H9 (cell line): ENCODE results near the gene BRPF1. TPM values are rescaled to one million over a fixed set of nuclear protein-coding genes. Genes with fewer than 3 reads are reported as not detected.

Source experiments
- DNase-seq: peaks from one replicate; pipeline ENCODE4 v3.0.0-alpha.2; 2017
- H2AFZ ChIP-seq: one replicate; pipeline ENCODE4 v1.6.1; 2013; ENCODE audit warnings: mild to moderate bottlenecking, low read length, control low read depth, moderate library complexity
- H2AK5ac ChIP-seq: 2 replicates; pipeline ENCODE4 v1.6.1; 2013; ENCODE audit warnings: low read length, control low read depth, mixed read lengths; ENCODE audit not compliant: insufficient read length
- H2BK120ac ChIP-seq: one replicate; pipeline ENCODE4 v1.6.1; 2013; ENCODE audit warnings: low read depth, mild to moderate bottlenecking, low read length, control low read depth, inconsistent platforms; ENCODE audit not compliant: poor library complexity, severe bottlenecking
- H2BK12ac ChIP-seq: 2 replicates; pipeline ENCODE4 v1.6.1; 2013; ENCODE audit warnings: low read length, control low read depth, mixed read lengths, low read depth; ENCODE audit not compliant: insufficient read length
- H2BK15ac ChIP-seq: 2 replicates; pipeline ENCODE4 v1.6.1; 2013; ENCODE audit warnings: low read depth, low read length, control low read depth
- H2BK20ac ChIP-seq: one replicate; pipeline ENCODE4 v1.6.1; 2013; ENCODE audit warnings: low read depth, mild to moderate bottlenecking, low read length, control low read depth, inconsistent platforms; ENCODE audit not compliant: poor library complexity, severe bottlenecking
- H2BK5ac ChIP-seq: 2 replicates; pipeline ENCODE4 v1.6.1; 2013; ENCODE audit warnings: low read length, control low read depth, mixed read lengths; ENCODE audit not compliant: insufficient read length
- H3K14ac ChIP-seq: 2 replicates; pipeline ENCODE4 v1.6.1; 2013; ENCODE audit warnings: low read length, control low read depth; ENCODE audit not compliant: insufficient read depth
- H3K18ac ChIP-seq: 2 replicates; pipeline ENCODE4 v1.6.1; 2013; ENCODE audit warnings: low read depth, mild to moderate bottlenecking, mixed read lengths, low read length, control low read depth; ENCODE audit not compliant: insufficient read length
- H3K23ac ChIP-seq: 2 replicates; pipeline ENCODE4 v1.6.1; 2013; ENCODE audit warnings: low read length, control low read depth, mixed read lengths, low read depth; ENCODE audit not compliant: insufficient read length
- H3K23me2 ChIP-seq: 2 replicates; pipeline ENCODE4 v1.6.1; 2013; ENCODE audit warnings: low read depth, mild to moderate bottlenecking, mixed read lengths, low read length, control low read depth; ENCODE audit not compliant: insufficient read length, poor library complexity, severe bottlenecking
- H3K27ac ChIP-seq: 2 replicates; pipeline ENCODE4 v1.5.1; 2013; ENCODE audit warnings: low read length, control low read depth, mixed read lengths, low read depth; ENCODE audit not compliant: insufficient read length
- H3K27me3 ChIP-seq: 2 replicates; pipeline ENCODE4 v1.6.1; 2013; ENCODE audit warnings: low read length, control low read depth, inconsistent platforms; ENCODE audit not compliant: insufficient read depth
- H3K4ac ChIP-seq: 2 replicates; pipeline ENCODE4 v1.6.1; 2013; ENCODE audit warnings: low read depth, mild to moderate bottlenecking, control low read depth, inconsistent platforms, low read length, moderate library complexity
- H3K4me1 ChIP-seq: 2 replicates; pipeline ENCODE4 v1.6.1; 2013; ENCODE audit warnings: low read length, control low read depth, inconsistent platforms; ENCODE audit not compliant: insufficient read depth
- H3K4me2 ChIP-seq: 2 replicates; pipeline ENCODE4 v1.6.1; 2013; ENCODE audit warnings: low read length, control low read depth, mixed read lengths; ENCODE audit not compliant: insufficient read length, insufficient read depth
- H3K56ac ChIP-seq: 2 replicates; pipeline ENCODE4 v1.6.1; 2013; ENCODE audit warnings: low read depth, mild to moderate bottlenecking, mixed read lengths, low read length, control low read depth; ENCODE audit not compliant: insufficient read length
- H3K79me1 ChIP-seq: 2 replicates; pipeline ENCODE4 v1.6.1; 2013; ENCODE audit warnings: low read depth, mild to moderate bottlenecking, moderate library complexity, low read length, control low read depth, inconsistent platforms; ENCODE audit not compliant: insufficient read depth, poor library complexity, severe bottlenecking
- H3K79me2 ChIP-seq: 2 replicates; pipeline ENCODE4 v1.6.1; 2013; ENCODE audit warnings: low read length, control low read depth, inconsistent platforms; ENCODE audit not compliant: insufficient read depth
- H3K9ac ChIP-seq: 2 replicates; pipeline ENCODE4 v1.6.1; 2013; ENCODE audit warnings: low read length, control low read depth, mixed read lengths; ENCODE audit not compliant: insufficient read length; ENCODE audit errors: extremely low read depth
- H3K9me3 ChIP-seq: one replicate; pipeline ENCODE4 v1.6.1; 2013; ENCODE audit warnings: low read depth, low read length, inconsistent platforms; ENCODE audit not compliant: control insufficient read depth
- H3T11ph ChIP-seq: one replicate; pipeline ENCODE4 v1.6.1; 2013; ENCODE audit warnings: mild to moderate bottlenecking, low read length, control low read depth, inconsistent platforms
- H4K20me1 ChIP-seq: one replicate; pipeline ENCODE4 v1.6.1; 2013; ENCODE audit not compliant: control insufficient read depth, insufficient read length, insufficient read depth
- H4K5ac ChIP-seq: 2 replicates; pipeline ENCODE4 v1.6.1; 2013; ENCODE audit warnings: low read depth, mild to moderate bottlenecking, mixed read lengths, low read length, control low read depth; ENCODE audit not compliant: insufficient read length
- H4K8ac ChIP-seq: replicated peaks from 2 replicates; pipeline ENCODE4 v1.6.1; 2013; ENCODE audit warnings: low read length, control low read depth, mixed read lengths, low read depth; ENCODE audit not compliant: insufficient read length
- H4K91ac ChIP-seq: 2 replicates; pipeline ENCODE4 v1.6.1; 2013; ENCODE audit warnings: low read depth, mild to moderate bottlenecking, moderate library complexity, mixed read lengths, low read length, control low read depth; ENCODE audit not compliant: insufficient read length
- H3K27ac Mint-ChIP-seq, 3 experiments: 2 replicates in 2 of 3; 3 replicates in 1 of 3; pipeline ENCODE4 v1.8.0; 2020 to 2021; ENCODE audit warnings: mixed read lengths in 3 of 3, mild to moderate bottlenecking in 1 of 3, moderate library complexity in 1 of 3
- H3K27me3 Mint-ChIP-seq: 2 replicates; pipeline ENCODE4 v1.8.0; 2021; ENCODE audit warnings: low read depth, mild to moderate bottlenecking, moderate library complexity, mixed read lengths
- H3K36me3 Mint-ChIP-seq, 3 experiments: 2 replicates in 2 of 3; 3 replicates in 1 of 3; pipeline ENCODE4 v1.8.0; 2020 to 2021; ENCODE audit warnings: low read depth in 3 of 3, mixed read lengths in 3 of 3; ENCODE audit not compliant: insufficient read depth in 1 of 3
- H3K4me1 Mint-ChIP-seq, 2 experiments: 2 replicates each; pipeline ENCODE4 v1.8.0; 2020; ENCODE audit warnings: mixed read lengths in 2 of 2
- H3K4me3 Mint-ChIP-seq, 2 experiments: 2 replicates in 1 of 2; 3 replicates in 1 of 2; pipeline ENCODE4 v1.8.0; 2020 to 2021; ENCODE audit warnings: mild to moderate bottlenecking in 2 of 2, mixed read lengths in 2 of 2, moderate library complexity in 1 of 2
- H3K9me3 Mint-ChIP-seq, 2 experiments: 2 replicates in 1 of 2; 3 replicates in 1 of 2; pipeline ENCODE4 v1.8.0; 2020; ENCODE audit warnings: mild to moderate bottlenecking in 2 of 2, mixed read lengths in 2 of 2, moderate library complexity in 1 of 2
- WGBS: extraction: QIAGEN DNeasy Blood & Tissue Kit; methylation state at CpG from one replicate; pipeline ENCODE4 v1.1.7; 2013; ENCODE audit warnings: missing lambda C conversion rate, low lambda C conversion rate, mixed read lengths; ENCODE audit not compliant: insufficient read length; ENCODE audit errors: extremely low coverage; 5-methylcytosine and 5-hydroxymethylcytosine counted together
- total RNA-seq: library from RNA; stranded (reverse); gene quantifications from 2 replicates; pipeline ENCODE4 v1.2.1, GENCODE V29; 2021
- TF ChIP-seq, protein P1 (sequence below): fragments of 200-600 bp; sonication (generic); conservative IDR thresholded peaks from 3 replicates; pipeline ENCODE4 v1.8.0; 2021; ENCODE audit warnings: antibody characterized with exemption, mild to moderate bottlenecking

Gene BRPF1
- total RNA-seq, 1 experiment from 2014 or later = 38.6 TPM

DNA sequence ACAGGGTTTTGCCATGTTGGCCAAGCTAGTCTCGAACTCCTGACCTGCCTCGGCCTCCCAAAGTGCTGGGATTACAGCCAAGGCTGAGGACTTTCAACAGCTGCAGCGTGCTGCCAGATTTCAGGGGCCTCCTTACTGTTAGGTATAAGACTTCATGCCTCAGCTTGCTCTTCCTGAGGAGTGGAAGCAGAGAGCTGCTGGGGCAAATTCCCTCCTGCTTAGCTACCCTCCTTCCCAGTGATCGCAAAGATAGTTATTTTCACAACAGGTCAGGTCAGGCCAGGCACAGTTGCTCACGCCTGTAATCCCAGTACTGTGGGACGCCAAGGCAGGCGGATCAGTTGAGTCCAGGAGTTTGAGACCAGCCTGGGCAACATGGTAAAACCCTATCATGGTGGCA, 30.5 kb upstream of the BRPF1 start:
- H2BK120ac ChIP-seq = no peak overlapping the region
- no peak overlapping the region for H3K4ac ChIP-seq
- H3K9me3 ChIP-seq = no peaks in the 10 kb centered on the region
- Mint-ChIP-seq H3K4me3 (no peak overlapping the region), H3K4me1 (peaks cover 3 to 14% of the 10 kb centered on the region in 2 experiments; a peak in 3 of 4 replicates), H3K27ac (no peak overlapping the region), H3K36me3 (peaks cover 0 to 20% (median 3%) of the 10 kb centered on the region in 3 experiments; a peak in 5 of 7 replicates), H3K27me3 (peaks cover 21% of the 10 kb centered on the region), H3K9me3 (no peaks in the 10 kb centered on the region)
- no peak overlapping the region for H3K18ac ChIP-seq
- H3K23me2 ChIP-seq = peaks cover 11% of the 10 kb centered on the region
- no peak overlapping the region for H3K4me2 ChIP-seq
- H3K4me1 ChIP-seq = no peaks in the 10 kb centered on the region
- no peak overlapping the region for H3K14ac ChIP-seq
- no peaks in the 10 kb centered on the region for H4K20me1 ChIP-seq
- H3K27me3 ChIP-seq = peaks cover 3% of the 10 kb centered on the region; the same call in 1 of the 2 replicates
- no peak overlapping the region for H2BK12ac ChIP-seq
- no peak overlapping the region for H2AK5ac ChIP-seq
- no peak overlapping the region for H3K27ac ChIP-seq
- no peak overlapping the region for H3K56ac ChIP-seq
- H4K5ac ChIP-seq = no peak overlapping the region
- no peak overlapping the region for H4K8ac ChIP-seq
- no peak overlapping the region for H3T11ph ChIP-seq
- no peak overlapping the region for H2BK20ac ChIP-seq
- no peaks in the 10 kb centered on the region for H3K79me1 ChIP-seq
- no peak overlapping the region for H2AFZ ChIP-seq
- TF ChIP-seq, protein P1, sequence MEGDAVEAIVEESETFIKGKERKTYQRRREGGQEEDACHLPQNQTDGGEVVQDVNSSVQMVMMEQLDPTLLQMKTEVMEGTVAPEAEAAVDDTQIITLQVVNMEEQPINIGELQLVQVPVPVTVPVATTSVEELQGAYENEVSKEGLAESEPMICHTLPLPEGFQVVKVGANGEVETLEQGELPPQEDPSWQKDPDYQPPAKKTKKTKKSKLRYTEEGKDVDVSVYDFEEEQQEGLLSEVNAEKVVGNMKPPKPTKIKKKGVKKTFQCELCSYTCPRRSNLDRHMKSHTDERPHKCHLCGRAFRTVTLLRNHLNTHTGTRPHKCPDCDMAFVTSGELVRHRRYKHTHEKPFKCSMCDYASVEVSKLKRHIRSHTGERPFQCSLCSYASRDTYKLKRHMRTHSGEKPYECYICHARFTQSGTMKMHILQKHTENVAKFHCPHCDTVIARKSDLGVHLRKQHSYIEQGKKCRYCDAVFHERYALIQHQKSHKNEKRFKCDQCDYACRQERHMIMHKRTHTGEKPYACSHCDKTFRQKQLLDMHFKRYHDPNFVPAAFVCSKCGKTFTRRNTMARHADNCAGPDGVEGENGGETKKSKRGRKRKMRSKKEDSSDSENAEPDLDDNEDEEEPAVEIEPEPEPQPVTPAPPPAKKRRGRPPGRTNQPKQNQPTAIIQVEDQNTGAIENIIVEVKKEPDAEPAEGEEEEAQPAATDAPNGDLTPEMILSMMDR = no peak
- H4K91ac ChIP-seq = no peak overlapping the region
- no peak overlapping the region for H2BK15ac ChIP-seq
- no peak overlapping the region for H3K23ac ChIP-seq
- no peak overlapping the region for H2BK5ac ChIP-seq
- no peak for DNase-seq
- H3K9ac ChIP-seq = no peak overlapping the region
- no peaks in the 10 kb centered on the region for H3K79me2 ChIP-seq
- no CpG with 5 or more reads among the region's 7 CpGs for WGBS
